ENCODE data around the gene LSR. TPM values are rescaled to one million over a fixed set of nuclear protein-coding genes. Genes with fewer than 3 reads are reported as not detected.

The LSR gene
- total RNA-seq, 3 donors from 2014 or later: 3.7 to 37.5 (median 35.1) TPM

DNA sequence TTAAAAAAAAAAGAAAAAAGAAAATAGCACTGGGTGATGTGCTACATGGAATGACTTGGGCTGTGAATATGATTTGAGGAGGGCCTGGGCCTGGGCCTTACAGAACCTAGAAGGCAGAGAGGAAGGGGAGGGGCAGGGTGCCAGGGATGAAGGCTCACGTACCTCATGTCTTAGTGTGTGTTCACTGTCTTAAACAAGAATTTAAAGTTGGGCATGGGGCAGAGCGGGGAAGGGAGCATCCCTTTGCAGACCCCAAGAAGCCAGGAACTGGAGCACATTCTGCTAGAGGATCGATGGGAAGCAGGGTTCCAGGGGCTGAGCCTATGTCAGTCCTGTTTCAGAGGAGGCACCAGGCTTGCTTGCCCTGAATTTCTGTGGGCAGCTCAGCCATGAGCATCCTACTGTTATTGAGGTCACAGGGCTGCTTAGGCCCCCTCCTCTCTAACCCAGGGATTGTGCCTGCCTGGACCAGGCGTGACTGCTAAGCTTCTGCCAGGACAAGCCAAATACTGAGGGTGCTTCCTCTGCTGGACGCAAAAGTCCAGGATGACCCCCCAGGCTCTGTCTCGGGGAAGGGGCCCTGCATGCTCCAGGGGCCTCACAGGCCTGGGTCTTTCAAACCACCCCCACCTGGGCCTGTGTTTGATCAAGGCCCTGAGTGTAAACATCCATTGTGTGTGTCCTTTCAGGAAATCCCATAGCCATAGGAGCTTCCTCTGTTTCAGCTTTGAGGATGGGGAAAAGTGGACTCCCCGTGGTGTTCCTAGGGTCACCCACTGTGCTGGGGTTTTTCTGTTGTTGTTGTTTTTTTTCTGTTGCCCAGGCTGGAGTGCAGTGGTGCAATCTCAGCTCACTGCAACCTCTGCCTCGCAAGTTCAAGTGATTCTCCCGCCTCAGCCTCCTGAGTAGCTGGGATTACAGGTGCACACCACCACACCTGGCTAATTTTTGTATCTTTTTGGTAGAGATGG lies 4.8 kb downstream of the LSR start:
- peaks cover 0 to 6% of the 10 kb centered on the region in 2 donors for H3K4me1 ChIP-seq
- H3K4me3 ChIP-seq: no peak overlapping the region
- TF ChIP-seq POLR2A (IDR thresholded peaks at IDR 0.05) (no peak), POLR2AphosphoS5 (IDR thresholded peaks at IDR 0.05) (no peak)
- TF ChIP-seq, protein P1, sequence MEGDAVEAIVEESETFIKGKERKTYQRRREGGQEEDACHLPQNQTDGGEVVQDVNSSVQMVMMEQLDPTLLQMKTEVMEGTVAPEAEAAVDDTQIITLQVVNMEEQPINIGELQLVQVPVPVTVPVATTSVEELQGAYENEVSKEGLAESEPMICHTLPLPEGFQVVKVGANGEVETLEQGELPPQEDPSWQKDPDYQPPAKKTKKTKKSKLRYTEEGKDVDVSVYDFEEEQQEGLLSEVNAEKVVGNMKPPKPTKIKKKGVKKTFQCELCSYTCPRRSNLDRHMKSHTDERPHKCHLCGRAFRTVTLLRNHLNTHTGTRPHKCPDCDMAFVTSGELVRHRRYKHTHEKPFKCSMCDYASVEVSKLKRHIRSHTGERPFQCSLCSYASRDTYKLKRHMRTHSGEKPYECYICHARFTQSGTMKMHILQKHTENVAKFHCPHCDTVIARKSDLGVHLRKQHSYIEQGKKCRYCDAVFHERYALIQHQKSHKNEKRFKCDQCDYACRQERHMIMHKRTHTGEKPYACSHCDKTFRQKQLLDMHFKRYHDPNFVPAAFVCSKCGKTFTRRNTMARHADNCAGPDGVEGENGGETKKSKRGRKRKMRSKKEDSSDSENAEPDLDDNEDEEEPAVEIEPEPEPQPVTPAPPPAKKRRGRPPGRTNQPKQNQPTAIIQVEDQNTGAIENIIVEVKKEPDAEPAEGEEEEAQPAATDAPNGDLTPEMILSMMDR (IDR thresholded peaks at IDR 0.05): no peak
- intact Hi-C loops (cut with DNase I; ENCODE audit: low total_unique reads): no loop called here
- H3K27me3 ChIP-seq: no peaks in the 10 kb centered on the region
- no peaks in the 10 kb centered on the region for H3K36me3 ChIP-seq
- peak overlapping the region in 1 of 2 donors; percentile 60 for H3K27ac ChIP-seq
- H3K9me3 ChIP-seq: no peaks in the 10 kb centered on the region
- no peak for DNase-seq (ENCODE audit: low spot score in 2 of 2)

DNA sequence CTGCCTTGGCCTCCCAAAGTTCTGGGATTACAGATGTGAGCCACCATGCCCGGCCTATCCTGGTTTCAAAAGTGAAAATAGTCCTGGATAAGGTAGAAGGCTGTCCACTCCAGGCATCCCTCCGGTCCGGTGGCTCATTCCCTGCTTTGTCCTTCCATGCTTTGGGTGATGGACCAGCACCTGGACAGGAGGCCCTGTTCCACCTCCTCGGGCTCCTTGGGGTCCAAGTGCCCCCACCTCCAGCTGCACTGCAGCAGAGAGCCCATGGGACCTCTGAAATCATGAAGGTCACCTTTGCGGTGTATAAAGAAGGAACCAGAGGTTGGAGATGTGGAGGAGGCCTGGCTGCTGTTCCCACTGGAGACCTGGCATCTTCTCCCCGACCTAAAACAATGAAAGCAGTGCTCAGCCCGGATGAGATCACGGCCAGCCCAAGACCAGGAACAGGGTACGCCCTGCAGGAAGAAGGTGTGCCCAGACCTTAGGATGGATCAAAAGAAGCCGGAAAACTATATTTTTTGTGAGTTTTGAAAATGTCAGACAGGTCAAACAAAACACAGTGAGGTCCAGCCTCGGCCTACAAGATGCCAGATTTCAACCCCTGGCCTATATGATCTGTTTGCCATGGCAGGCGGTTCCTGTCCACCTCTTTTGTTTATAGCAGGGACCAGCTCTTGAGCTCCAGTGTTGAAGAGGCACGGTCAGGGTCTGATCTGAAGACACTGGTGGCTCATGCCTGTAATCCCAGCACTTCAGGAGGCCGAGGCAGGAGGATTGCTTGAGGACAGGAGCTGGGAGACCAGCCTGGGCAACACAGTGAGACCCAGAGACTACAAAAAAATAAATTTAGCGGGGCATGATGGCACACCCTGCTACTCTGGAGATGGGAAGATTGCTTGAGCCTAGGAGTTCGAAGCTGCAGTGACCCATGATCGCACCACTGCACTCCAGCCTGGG lies 5.8 kb downstream of the LSR start:
- Histone ChIP-seq H3K4me1 (peaks cover 0 to 5% of the 10 kb centered on the region in 2 donors), H3K36me3 (no peaks in the 10 kb centered on the region), H3K27ac (peak overlapping the region in 1 of 2 donors; percentile 60), H3K9me3 (no peaks in the 10 kb centered on the region), H3K4me3 (no peak overlapping the region), H3K27me3 (no peaks in the 10 kb centered on the region)
- intact Hi-C loops (cut with DNase I; ENCODE audit: low total_unique reads): no loop called here
- DNase-seq (ENCODE audit: low spot score in 2 of 2): no peak
- TF ChIP-seq POLR2A (IDR thresholded peaks at IDR 0.05) (no peak), POLR2AphosphoS5 (IDR thresholded peaks at IDR 0.05) (no peak)
- TF ChIP-seq, protein P1 (IDR thresholded peaks at IDR 0.05): no peak

DNA sequence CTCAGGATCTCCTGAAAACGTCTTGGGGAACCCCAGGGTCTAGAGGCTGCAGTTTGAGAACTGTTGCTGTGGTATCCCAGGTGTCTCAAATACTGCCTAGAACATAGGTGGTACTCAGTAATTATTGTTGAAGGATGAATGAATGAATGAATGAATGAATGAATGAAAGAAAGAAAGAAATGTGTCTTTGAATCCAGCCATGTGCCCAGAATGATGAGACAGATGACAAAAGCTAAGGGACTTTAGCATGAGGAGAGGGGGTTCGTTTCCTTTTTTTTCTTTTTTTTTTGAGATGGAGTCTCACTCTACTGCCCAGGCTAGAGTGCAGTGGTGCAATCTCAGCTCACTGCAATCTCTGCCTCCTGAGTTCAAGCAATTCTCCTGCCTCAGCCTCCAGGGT lies 7.8 kb downstream of the LSR start:
- H3K9me3 ChIP-seq: no peaks in the 10 kb centered on the region
- H3K36me3 ChIP-seq: no peaks in the 10 kb centered on the region
- H3K27me3 ChIP-seq: no peaks in the 10 kb centered on the region
- H3K4me1 ChIP-seq: peaks cover 0 to 2% of the 10 kb centered on the region in 2 donors
- intact Hi-C loops (cut with DNase I; ENCODE audit: low total_unique reads): no loop called here
- no peak overlapping the region for H3K27ac ChIP-seq
- TF ChIP-seq POLR2AphosphoS5 (IDR thresholded peaks at IDR 0.05) (no peak), POLR2A (IDR thresholded peaks at IDR 0.05) (no peak)
- TF ChIP-seq, protein P1 (IDR thresholded peaks at IDR 0.05): no peak
- no peak overlapping the region for H3K4me3 ChIP-seq
- no peak for DNase-seq (ENCODE audit: low spot score in 2 of 2)

DNA sequence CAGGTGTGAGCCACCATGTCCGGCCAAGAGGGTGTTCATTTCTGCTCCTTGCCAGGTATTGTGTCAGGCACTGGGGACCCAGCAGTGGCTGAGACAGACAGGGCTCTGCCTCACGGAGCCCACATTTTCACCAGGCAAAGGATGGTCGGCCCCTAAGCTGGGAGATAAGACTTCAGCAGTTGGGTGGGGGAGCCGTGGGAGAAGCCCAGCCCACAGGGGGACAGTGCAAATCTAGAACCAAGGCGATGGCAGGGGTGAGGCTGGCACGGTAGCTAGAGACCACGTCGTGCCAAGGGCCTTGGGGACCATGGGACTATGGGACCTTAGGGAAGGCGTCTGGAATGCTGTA lies 8.3 kb downstream of the LSR start:
- no peak overlapping the region for H3K27ac ChIP-seq
- H3K4me1 ChIP-seq: peaks cover 0 to 7% of the 10 kb centered on the region in 2 donors
- intact Hi-C loops (cut with DNase I; ENCODE audit: low total_unique reads): no loop called here
- DNase-seq (ENCODE audit: low spot score in 2 of 2): no peak
- TF ChIP-seq POLR2AphosphoS5 (IDR thresholded peaks at IDR 0.05): no peak
- no peaks in the 10 kb centered on the region for H3K36me3 ChIP-seq
- no peaks in the 10 kb centered on the region for H3K27me3 ChIP-seq
- H3K9me3 ChIP-seq: no peaks in the 10 kb centered on the region
- H3K4me3 ChIP-seq: no peak overlapping the region

DNA sequence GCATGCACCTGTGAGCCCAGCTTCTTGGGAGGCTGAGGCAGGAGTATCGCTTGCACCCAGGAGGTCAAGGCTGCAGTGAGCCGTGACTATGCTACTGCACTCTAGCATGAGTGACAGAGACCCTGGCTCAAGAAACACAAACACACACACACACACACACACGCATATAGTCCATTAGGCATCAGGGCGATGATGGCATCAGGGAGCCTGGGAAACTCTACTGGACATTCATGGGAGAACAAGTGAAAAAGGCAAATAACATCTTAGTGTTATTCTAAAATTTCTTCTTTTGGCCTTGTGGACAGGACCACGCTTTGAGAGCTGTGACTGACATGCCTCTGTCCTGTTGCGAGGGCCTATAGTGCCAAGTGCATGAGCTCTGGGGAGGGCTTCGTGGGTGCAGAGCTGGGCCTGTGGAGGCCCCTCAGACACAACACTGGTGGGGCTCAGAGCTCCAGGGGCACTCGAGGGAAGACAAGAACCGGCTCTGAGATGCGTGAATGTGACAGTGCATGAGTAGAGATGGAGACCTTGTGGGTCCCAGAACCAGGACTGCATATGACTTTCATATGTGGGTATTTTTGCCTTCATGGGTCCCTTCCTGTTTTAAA lies 12.0 kb downstream of the LSR start:
- no peaks in the 10 kb centered on the region for H3K36me3 ChIP-seq
- intact Hi-C loops (cut with DNase I; ENCODE audit: low total_unique reads): loop anchor here (10.0 kb wide), 1 partner anchor 106 kb away; the partner anchor contains the start of gene FXYD5
- no peaks in the 10 kb centered on the region for H3K9me3 ChIP-seq
- peak in 1 of 2 donors; percentile 12 for DNase-seq (ENCODE audit: low spot score in 2 of 2)
- peaks cover 8 to 25% of the 10 kb centered on the region in 2 donors for H3K4me1 ChIP-seq
- TF ChIP-seq POLR2A (IDR thresholded peaks at IDR 0.05) (no peak), POLR2AphosphoS5 (IDR thresholded peaks at IDR 0.05) (no peak)
- TF ChIP-seq, protein P1 (IDR thresholded peaks at IDR 0.05): no peak
- no peak overlapping the region for H3K4me3 ChIP-seq
- H3K27me3 ChIP-seq: no peaks in the 10 kb centered on the region
- H3K27ac ChIP-seq: no peak overlapping the region
